AG08395 (cell line): ENCODE data around the gene ZNF443.
"Not testable (repeated sequence)": the region's sequence is repeated elsewhere in the genome, so short reads cannot be mapped to it uniquely, and the experiment has no call there.

ENCODE experiments used
- DNase-seq: peaks from one replicate; pipeline ENCODE4 v3.0.0; 2012; ENCODE audit warnings: mixed read lengths, low spot score

Gene ZNF443

GRCh38 chr19:12440541-12441316 is at the start of gene ZNF443:
ZNF443 (minus strand) TSS chr19:12441021; CDS start chr19:12440914, 107 bp downstream.
- DNase-seq: peak; percentile 93

- not testable (repeated sequence) for DNase-seq
Observed at GRCh38 chr19:12486265-12486783, 45.5 kb upstream of the ZNF443 start.

- DNase-seq: no peak
Observed at GRCh38 chr19:12485571-12485970, 44.8 kb upstream of the ZNF443 start.

- no peak for DNase-seq
Observed at GRCh38 chr19:12485052-12485416, 44.2 kb upstream of the ZNF443 start.

- DNase-seq: peak; percentile 97
Observed at GRCh38 chr19:12484371-12485051, 43.7 kb upstream of the ZNF443 start, which contains the start of gene ZNF709. ZNF709 (minus strand) TSS chr19:12484816; CDS start chr19:12484657, 159 bp downstream.

- DNase-seq: no peak
Observed at GRCh38 chr19:12484011-12484370, 43.2 kb upstream of the ZNF443 start.

- DNase-seq: no peak
Observed at GRCh38 chr19:12482509-12482886, 41.7 kb upstream of the ZNF443 start.

- DNase-seq: no peak
Observed at GRCh38 chr19:12481781-12482508, 41.1 kb upstream of the ZNF443 start.

- DNase-seq: no peak
Observed at GRCh38 chr19:12478234-12478941, 37.6 kb upstream of the ZNF443 start.

- DNase-seq: not testable (repeated sequence)
Observed at GRCh38 chr19:12467651-12468050, 26.8 kb upstream of the ZNF443 start.

- no peak for DNase-seq
Observed at GRCh38 chr19:12465211-12465610, 24.4 kb upstream of the ZNF443 start.

- DNase-seq: no peak
Observed at GRCh38 chr19:12464769-12465168, 23.9 kb upstream of the ZNF443 start.

GRCh38 chr19:12464139-12464538 is 23.3 kb upstream of the ZNF443 start:
- DNase-seq: not testable (repeated sequence)

- DNase-seq: no peak
Observed at GRCh38 chr19:12453495-12453894, 12.7 kb upstream of the ZNF443 start.

GRCh38 chr19:12450844-12451243 is 10.0 kb upstream of the ZNF443 start:
- DNase-seq: no peak

- DNase-seq: no peak
Observed at GRCh38 chr19:12448808-12449207, 8.0 kb upstream of the ZNF443 start.

GRCh38 chr19:12439686-12440540 is 908 bp downstream of the ZNF443 start:
- DNase-seq: not testable (repeated sequence)

GRCh38 chr19:12430726-12431299 is 10.0 kb downstream of the ZNF443 start:
- DNase-seq: not testable (repeated sequence)

- DNase-seq: no peak
Observed at GRCh38 chr19:12425888-12426274, 14.9 kb downstream of the ZNF443 start.

GRCh38 chr19:12425236-12425887 is 15.5 kb downstream of the ZNF443 start:
- no peak for DNase-seq
